Parathyroid adenoma (tissue), 2 donors: ENCODE measurements around the gene AKNA.

Source experiments
- H2AFZ ChIP-seq: fragments of 300-600 bp; sonication (generic); one replicate; pipeline ENCODE4 v1.7.0; 2017; ENCODE audit warnings: antibody characterized with exemption, mild to moderate bottlenecking
- H3K27ac ChIP-seq: fragments of 300-600 bp; sonication (generic); one replicate; pipeline ENCODE4 v1.7.0; 2017
- H3K27me3 ChIP-seq: fragments of 300-600 bp; sonication (generic); one replicate; pipeline ENCODE4 v1.7.0; 2017; ENCODE audit warnings: low read length; ENCODE audit not compliant: control insufficient read depth, insufficient read depth
- H3K36me3 ChIP-seq: fragments of 300-600 bp; sonication (generic); one replicate; pipeline ENCODE4 v1.7.0; 2017; ENCODE audit warnings: low read length; ENCODE audit not compliant: control insufficient read depth, insufficient read depth
- H3K4me1 ChIP-seq: fragments of 300-600 bp; sonication (generic); one replicate; pipeline ENCODE4 v1.7.0; 2017; ENCODE audit warnings: control low read depth
- H3K4me2 ChIP-seq: fragments of 300-600 bp; sonication (generic); one replicate; pipeline ENCODE4 v1.7.0; 2017; ENCODE audit warnings: low read length
- H3K4me3 ChIP-seq: fragments of 300-600 bp; sonication (generic); one replicate; pipeline ENCODE4 v1.7.0; 2017; ENCODE audit warnings: low read depth, low read length
- H3K79me2 ChIP-seq: fragments of 300-600 bp; sonication (generic); one replicate; pipeline ENCODE4 v1.7.0; 2017; ENCODE audit warnings: control low read depth
- H3K9ac ChIP-seq: fragments of 300-600 bp; sonication (generic); one replicate; pipeline ENCODE4 v1.7.0; 2017; ENCODE audit warnings: mild to moderate bottlenecking
- H3K9me3 ChIP-seq: fragments of 300-600 bp; sonication (generic); one replicate; pipeline ENCODE4 v1.7.0; 2017; ENCODE audit warnings: low read length; ENCODE audit not compliant: control insufficient read depth
- CTCF ChIP-seq: fragments of 300-600 bp; sonication (generic); IDR thresholded peaks from one replicate; pipeline ENCODE4 v1.7.0; 2017; ENCODE audit warnings: antibody characterized with exemption, mild to moderate bottlenecking
- donor health status: primary hyperparathyroidism.

AKNA gene

GRCh38 chr9:114404531-114404930 is 16.7 kb upstream of the AKNA start:
- H2AFZ ChIP-seq, result no peak overlapping the region
- no peak for TF ChIP-seq CTCF
- H3K4me2 ChIP-seq, result no peak overlapping the region
- no peaks in the 10 kb centered on the region for H3K36me3 ChIP-seq
- H3K4me1 ChIP-seq, result no peaks in the 10 kb centered on the region
- H3K27me3 ChIP-seq, result no peaks in the 10 kb centered on the region
- no peak overlapping the region for H3K4me3 ChIP-seq
- H3K9ac ChIP-seq, result no peak overlapping the region
- no peaks in the 10 kb centered on the region for H3K79me2 ChIP-seq
- H3K27ac ChIP-seq, result no peak overlapping the region
- no peaks in the 10 kb centered on the region for H3K9me3 ChIP-seq

GRCh38 chr9:114403153-114403756 is 15.5 kb upstream of the AKNA start:
- Histone ChIP-seq H3K79me2 (no peaks in the 10 kb centered on the region), H2AFZ (no peak overlapping the region), H3K9me3 (no peaks in the 10 kb centered on the region), H3K9ac (no peak overlapping the region), H3K36me3 (no peaks in the 10 kb centered on the region), H3K4me3 (no peak overlapping the region), H3K4me2 (no peak overlapping the region), H3K27me3 (no peaks in the 10 kb centered on the region), H3K4me1 (no peaks in the 10 kb centered on the region), H3K27ac (no peak overlapping the region)
- TF ChIP-seq CTCF, result no peak

- H3K4me1 ChIP-seq, result no peaks in the 10 kb centered on the region
- no peak overlapping the region for H3K4me2 ChIP-seq
- no peak overlapping the region for H3K9ac ChIP-seq
- TF ChIP-seq CTCF, result no peak
- no peak overlapping the region for H2AFZ ChIP-seq
- no peaks in the 10 kb centered on the region for H3K27me3 ChIP-seq
- H3K9me3 ChIP-seq, result no peaks in the 10 kb centered on the region
- no peaks in the 10 kb centered on the region for H3K36me3 ChIP-seq
- H3K79me2 ChIP-seq, result no peaks in the 10 kb centered on the region
- H3K4me3 ChIP-seq, result no peak overlapping the region
- no peak overlapping the region for H3K27ac ChIP-seq
These were observed 13.6 kb upstream of the AKNA start for GRCh38 chr9:114401344-114401743.

GRCh38 chr9:114400772-114401171 is 13.0 kb upstream of the AKNA start:
- no peaks in the 10 kb centered on the region for H3K27me3 ChIP-seq
- H3K36me3 ChIP-seq, result no peaks in the 10 kb centered on the region
- H3K4me2 ChIP-seq, result no peak overlapping the region
- no peak for TF ChIP-seq CTCF
- no peak overlapping the region for H3K9ac ChIP-seq
- H3K9me3 ChIP-seq, result no peaks in the 10 kb centered on the region
- no peak overlapping the region for H3K4me3 ChIP-seq
- no peak overlapping the region for H3K27ac ChIP-seq
- no peaks in the 10 kb centered on the region for H3K79me2 ChIP-seq
- no peaks in the 10 kb centered on the region for H3K4me1 ChIP-seq
- H2AFZ ChIP-seq, result no peak overlapping the region

GRCh38 chr9:114400219-114400618 is 12.4 kb upstream of the AKNA start:
- H3K27ac ChIP-seq, result no peak overlapping the region
- H3K9me3 ChIP-seq, result no peaks in the 10 kb centered on the region
- H3K9ac ChIP-seq, result no peak overlapping the region
- no peak overlapping the region for H3K4me2 ChIP-seq
- H3K4me1 ChIP-seq, result no peaks in the 10 kb centered on the region
- TF ChIP-seq CTCF, result no peak
- no peak overlapping the region for H2AFZ ChIP-seq
- no peak overlapping the region for H3K4me3 ChIP-seq
- no peaks in the 10 kb centered on the region for H3K79me2 ChIP-seq
- H3K27me3 ChIP-seq, result no peaks in the 10 kb centered on the region
- no peaks in the 10 kb centered on the region for H3K36me3 ChIP-seq
